Measurements from ENCODE around the gene WNT7B. TPM values are rescaled to one million over a fixed set of nuclear protein-coding genes. Genes with fewer than 3 reads are reported as not detected.

Gene WNT7B
- total RNA-seq, 4 donors from 2014 or later, result not detected

GRCh38 chr22:45928726-45929368 lies 48.1 kb downstream of the WNT7B start:
- intact Hi-C loops (cut with DNase I; ENCODE audit: low total_unique reads) (no loop called here), in situ Hi-C loops (cut with MboI; ENCODE audit: low pct_ligation_motif_present in 1 of 4, low pct_unique_long_range_greater_than_20kb in 1 of 4, low sequenced_read_pairs in 3 of 4) (no loop called here)
- Histone ChIP-seq H3K36me3 (no peaks in the 10 kb centered on the region), H3K27me3 (peaks cover 32% of the 10 kb centered on the region), H3K4me3 (no peak overlapping the region), H3K27ac (no peak overlapping the region), H3K4me1 (no peaks in the 10 kb centered on the region), H3K9me3 (no peaks in the 10 kb centered on the region)
- 40 to 62% methylated on average over 1 to 10 of the region's 10 CpGs for WGBS, 2 donors (ENCODE audit: low coverage in 1 of 2)
- no peak for DNase-seq
- TF ChIP-seq EP300 (IDR thresholded peaks at IDR 0.05; ENCODE audit: low read depth), result no peak
- TF ChIP-seq POLR2AphosphoS5 (IDR thresholded peaks at IDR 0.05), result no peak
- no peak for TF ChIP-seq CTCF (IDR thresholded peaks at IDR 0.05)
- TF ChIP-seq POLR2A (IDR thresholded peaks at IDR 0.05), result no peak

GRCh38 chr22:45927059-45927458 lies 49.9 kb downstream of the WNT7B start:
- Histone ChIP-seq H3K27me3 (peaks cover 24% of the 10 kb centered on the region), H3K36me3 (no peaks in the 10 kb centered on the region), H3K9me3 (no peaks in the 10 kb centered on the region), H3K4me3 (no peak overlapping the region), H3K4me1 (no peaks in the 10 kb centered on the region), H3K27ac (no peak overlapping the region)
- in situ Hi-C loops (cut with MboI; ENCODE audit: low pct_ligation_motif_present in 1 of 4, low pct_unique_long_range_greater_than_20kb in 1 of 4, low sequenced_read_pairs in 3 of 4) (no loop called here), intact Hi-C loops (cut with DNase I; ENCODE audit: low total_unique reads) (no loop called here)
- DNase-seq, result no peak
- WGBS, 2 donors (ENCODE audit: low coverage in 1 of 2), result 80% methylated on average over 9 of the region's 9 CpGs; no CpG with 5 or more reads in 1 of the 2 donors
- TF ChIP-seq POLR2AphosphoS5 (IDR thresholded peaks at IDR 0.05), result no peak
- TF ChIP-seq POLR2A (IDR thresholded peaks at IDR 0.05), result no peak
- no peak for TF ChIP-seq EP300 (IDR thresholded peaks at IDR 0.05; ENCODE audit: low read depth)

- Histone ChIP-seq H3K4me1 (no peaks in the 10 kb centered on the region), H3K27me3 (peaks cover 19% of the 10 kb centered on the region), H3K4me3 (no peak overlapping the region), H3K36me3 (no peaks in the 10 kb centered on the region), H3K9me3 (no peaks in the 10 kb centered on the region), H3K27ac (no peak overlapping the region)
- intact Hi-C loops (cut with DNase I; ENCODE audit: low total_unique reads) (no loop called here), in situ Hi-C loops (cut with MboI; ENCODE audit: low pct_ligation_motif_present in 1 of 4, low pct_unique_long_range_greater_than_20kb in 1 of 4, low sequenced_read_pairs in 3 of 4) (no loop called here)
- TF ChIP-seq POLR2AphosphoS5 (IDR thresholded peaks at IDR 0.05) (no peak), POLR2A (IDR thresholded peaks at IDR 0.05) (no peak), EP300 (IDR thresholded peaks at IDR 0.05; ENCODE audit: low read depth) (no peak)
- 74 to 100% methylated on average over 1 to 11 of the region's 11 CpGs for WGBS, 2 donors (ENCODE audit: low coverage in 1 of 2)
- DNase-seq, result no peak
Measured at GRCh38 chr22:45926433-45926832, 50.5 kb downstream of the WNT7B start.

GRCh38 chr22:45925811-45926351 lies 51.1 kb downstream of the WNT7B start:
- in situ Hi-C loops (cut with MboI; ENCODE audit: low pct_ligation_motif_present in 1 of 4, low pct_unique_long_range_greater_than_20kb in 1 of 4, low sequenced_read_pairs in 3 of 4), result no loop called here
- WGBS, 2 donors (ENCODE audit: low coverage in 1 of 2), result 76% methylated on average over 10 of the region's 16 CpGs; no CpG with 5 or more reads in 1 of the 2 donors

More at GRCh38 chr22:45925811-45926351, 51.1 kb downstream of the WNT7B start:
- no peak for DNase-seq
- no peaks in the 10 kb centered on the region for H3K4me1 ChIP-seq
- intact Hi-C loops (cut with DNase I; ENCODE audit: low total_unique reads), result no loop called here
- H3K27ac ChIP-seq, result no peak overlapping the region
- no peaks in the 10 kb centered on the region for H3K36me3 ChIP-seq
- no peaks in the 10 kb centered on the region for H3K9me3 ChIP-seq
- H3K27me3 ChIP-seq, result peaks cover 14% of the 10 kb centered on the region
- H3K4me3 ChIP-seq, result no peak overlapping the region
- TF ChIP-seq EP300 (IDR thresholded peaks at IDR 0.05; ENCODE audit: low read depth) (no peak), POLR2AphosphoS5 (IDR thresholded peaks at IDR 0.05) (no peak), CTCF (IDR thresholded peaks at IDR 0.05) (no peak), POLR2A (IDR thresholded peaks at IDR 0.05) (no peak)

Measured in transverse colon (tissue), 4 donors.